Measurements from ENCODE around the gene TMUB2.
"Not testable (repeated sequence)": the region's sequence is repeated elsewhere in the genome, so short reads cannot be mapped to it uniquely, and the experiment has no call there.

TMUB2 gene

DNA sequence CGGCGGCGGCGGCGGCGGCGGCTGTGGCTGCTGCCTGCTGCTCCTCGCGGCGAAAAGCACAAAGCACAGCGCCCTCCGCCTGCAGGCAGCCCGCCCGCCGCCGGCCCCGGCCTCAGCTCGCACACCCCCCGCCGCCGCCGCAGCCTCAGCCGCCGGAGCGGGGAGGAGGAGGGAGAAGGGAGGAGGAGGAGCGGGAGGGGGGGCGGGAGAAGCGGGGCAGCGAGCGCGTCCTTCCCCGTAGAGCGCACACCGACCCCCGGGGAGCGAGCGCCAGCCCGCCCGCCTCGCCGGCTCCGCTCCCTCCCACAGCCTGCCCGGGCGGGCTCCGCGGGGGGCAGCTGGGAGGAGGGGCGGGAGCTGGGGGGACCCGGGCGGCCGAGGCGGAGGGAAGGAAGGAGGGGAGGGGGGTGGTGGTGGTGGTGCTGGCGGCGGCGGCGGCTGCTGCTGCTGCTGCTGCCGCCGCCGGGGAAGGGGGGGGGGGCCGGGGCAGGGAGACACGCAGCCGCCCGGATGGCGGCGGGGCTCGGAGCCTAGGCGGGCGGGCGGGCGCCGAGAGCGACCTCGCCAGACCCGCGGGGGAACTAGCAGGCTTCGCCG, 32.9 kb downstream of the TMUB2 start, which contains the start of gene UBTF:
TSS of gene UBTF (minus strand) at position 60 of the 597 bp plus-strand sequence. CDS start 1,446 bp downstream, outside the sequence.
- peak; percentile 88 for DNase-seq

GRCh38 chr17:44220213-44221083, 33.7 kb downstream of the TMUB2 start:
- peak; percentile 55 for DNase-seq

DNA sequence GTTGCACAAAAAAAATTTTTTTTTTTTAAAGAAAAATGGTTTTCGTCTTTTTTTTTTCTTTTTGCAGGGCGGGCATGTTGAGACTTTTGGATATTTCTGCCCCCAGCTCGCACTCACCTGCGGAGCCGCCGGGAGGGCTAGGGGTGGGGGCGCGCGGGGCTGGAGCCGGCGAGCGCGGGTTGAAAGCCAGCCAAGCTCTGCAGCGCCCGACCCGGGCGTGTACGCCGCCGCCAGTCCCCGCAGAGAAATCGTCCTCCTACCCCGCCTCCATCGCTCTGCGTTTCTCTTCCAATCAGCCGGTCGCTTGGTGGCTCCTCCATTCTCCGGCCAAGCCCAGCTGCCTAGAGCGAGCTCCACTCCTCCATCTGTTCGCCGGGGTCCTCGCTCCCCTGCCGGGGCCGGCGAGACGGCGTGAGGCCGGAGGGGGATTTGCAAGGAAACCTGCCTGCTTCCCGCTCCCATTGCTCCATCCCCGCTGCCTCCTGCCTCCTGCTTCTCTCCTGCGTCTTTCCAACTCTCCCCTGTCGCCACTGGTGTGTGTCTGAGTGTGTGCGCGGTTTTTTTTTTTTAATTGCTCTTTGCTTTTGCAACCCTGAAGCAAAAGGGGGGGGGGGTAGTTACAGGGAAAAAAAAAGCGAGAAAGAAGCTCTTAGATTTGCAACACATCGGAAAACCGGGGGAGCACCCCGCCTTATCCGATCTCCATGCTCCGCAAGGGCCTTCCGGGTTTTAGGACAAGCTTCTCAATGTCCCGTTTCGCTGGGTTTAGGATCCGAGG, 34.5 kb downstream of the TMUB2 start:
- peak; percentile 78 for DNase-seq

DNA sequence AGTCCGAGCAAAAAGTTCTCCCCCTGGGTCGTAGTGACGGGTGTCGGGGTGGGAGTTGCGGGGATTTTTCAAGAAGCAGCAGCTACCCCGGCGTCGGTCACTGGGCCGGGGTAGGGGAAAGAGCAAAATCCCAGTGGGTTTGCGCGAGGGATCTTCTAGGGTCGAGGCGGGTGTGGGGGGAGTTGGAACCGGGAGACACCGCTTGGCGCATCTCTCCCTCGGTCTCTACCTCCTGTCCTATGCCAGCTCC, 35.0 kb downstream of the TMUB2 start:
- no peak for DNase-seq

DNA sequence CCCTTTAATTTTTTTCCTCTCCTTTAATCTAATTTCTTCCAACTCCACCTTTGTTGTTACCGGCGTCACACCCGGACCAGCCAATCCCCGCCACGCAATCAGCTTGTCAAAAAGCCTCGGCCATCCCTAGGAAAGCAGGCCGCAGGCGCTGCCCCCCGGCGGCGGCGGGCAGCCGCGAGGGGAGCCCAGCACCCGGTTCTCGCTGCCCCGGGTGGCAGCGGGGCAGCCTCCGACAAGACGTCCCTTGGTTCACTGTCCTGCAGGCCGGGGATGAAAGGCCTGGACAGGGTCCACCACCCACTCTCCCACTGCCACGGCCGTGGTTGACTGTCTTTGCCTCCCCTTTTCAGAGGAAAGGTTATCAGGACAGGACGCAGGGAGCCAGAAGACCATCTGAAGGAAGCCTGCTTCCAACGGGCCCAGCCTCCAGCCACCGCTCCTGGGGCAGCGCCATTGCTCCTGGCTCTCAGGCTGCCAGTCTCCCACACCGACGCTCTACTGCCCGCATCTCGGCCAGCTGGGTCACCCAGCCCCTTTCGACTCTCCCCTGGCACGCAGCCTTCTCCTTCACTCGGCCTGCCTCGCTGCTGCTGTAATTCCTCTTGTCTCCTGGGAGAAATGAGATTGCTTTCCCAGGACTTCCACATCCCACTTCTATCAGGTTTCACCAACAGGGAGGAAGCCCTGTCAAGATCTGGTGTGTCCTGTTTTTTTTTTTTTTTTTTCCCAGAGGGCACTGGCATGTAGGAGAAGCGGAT, 35.5 kb downstream of the TMUB2 start:
- DNase-seq = peak; percentile 89

- DNase-seq = peak; percentile 20
Observed at GRCh38 chr17:44223541-44224071, 36.8 kb downstream of the TMUB2 start.

GRCh38 chr17:44229090-44229489, 42.3 kb downstream of the TMUB2 start:
- no peak for DNase-seq

DNA sequence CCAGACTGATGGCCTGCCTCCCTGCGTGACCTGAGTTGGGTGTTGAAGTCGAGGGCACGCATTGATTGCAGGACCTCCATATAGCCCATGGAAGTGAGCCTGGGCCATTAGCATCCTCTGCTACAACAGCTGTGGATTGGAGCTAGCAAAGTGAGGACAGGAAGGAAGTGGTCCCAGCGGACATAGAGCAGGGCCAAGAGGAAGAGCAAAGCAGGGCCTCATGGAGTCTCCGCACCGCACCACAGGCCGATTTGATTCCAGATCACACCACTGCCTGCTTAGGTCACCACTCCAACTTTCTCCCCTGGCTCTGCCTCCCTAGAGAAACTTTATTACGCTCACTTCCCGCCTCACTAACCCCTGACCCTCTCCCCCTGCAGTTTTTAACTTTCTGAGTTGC, 43.4 kb downstream of the TMUB2 start:
- DNase-seq = no peak

DNA sequence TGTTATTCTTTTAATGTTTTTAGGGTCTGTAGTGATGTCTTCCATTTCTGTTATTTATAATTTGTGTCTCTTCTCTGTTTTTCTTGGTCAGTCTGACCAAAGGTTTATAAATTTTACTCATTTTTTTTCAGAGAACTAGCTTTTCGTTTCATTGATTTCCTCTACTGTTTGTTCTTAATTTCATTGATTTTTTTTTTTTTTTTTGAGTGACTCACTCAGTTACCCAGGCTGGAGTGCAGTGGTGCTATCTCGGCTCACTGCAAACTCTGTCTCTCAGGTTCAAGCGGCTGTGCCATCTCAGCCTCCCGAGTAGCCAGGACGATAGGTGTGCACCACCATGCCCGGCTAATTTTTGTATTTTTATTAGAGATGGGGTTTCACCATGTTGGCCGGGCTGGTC, 45.3 kb downstream of the TMUB2 start:
- no peak for DNase-seq

- DNase-seq = no peak
Observed at GRCh38 chr17:44233582-44233981, 46.8 kb downstream of the TMUB2 start.

DNA sequence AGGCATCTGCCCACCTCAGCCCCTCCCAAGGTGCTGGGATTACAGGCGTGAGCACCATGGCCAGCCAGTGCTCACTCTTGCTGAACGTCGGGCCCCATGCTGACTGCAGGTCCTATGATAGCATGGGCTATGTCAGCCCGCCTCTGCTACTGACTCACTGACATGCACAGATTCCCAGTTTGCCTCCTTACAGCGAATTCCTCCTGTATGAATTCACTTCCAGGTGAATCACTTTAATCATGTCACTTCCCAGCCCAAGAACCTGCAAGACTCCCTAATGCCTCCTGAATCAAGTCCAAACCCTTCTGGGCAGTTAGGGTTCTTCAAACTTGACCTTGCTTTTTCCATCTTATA, 48.8 kb downstream of the TMUB2 start:
- DNase-seq = no peak

DNA sequence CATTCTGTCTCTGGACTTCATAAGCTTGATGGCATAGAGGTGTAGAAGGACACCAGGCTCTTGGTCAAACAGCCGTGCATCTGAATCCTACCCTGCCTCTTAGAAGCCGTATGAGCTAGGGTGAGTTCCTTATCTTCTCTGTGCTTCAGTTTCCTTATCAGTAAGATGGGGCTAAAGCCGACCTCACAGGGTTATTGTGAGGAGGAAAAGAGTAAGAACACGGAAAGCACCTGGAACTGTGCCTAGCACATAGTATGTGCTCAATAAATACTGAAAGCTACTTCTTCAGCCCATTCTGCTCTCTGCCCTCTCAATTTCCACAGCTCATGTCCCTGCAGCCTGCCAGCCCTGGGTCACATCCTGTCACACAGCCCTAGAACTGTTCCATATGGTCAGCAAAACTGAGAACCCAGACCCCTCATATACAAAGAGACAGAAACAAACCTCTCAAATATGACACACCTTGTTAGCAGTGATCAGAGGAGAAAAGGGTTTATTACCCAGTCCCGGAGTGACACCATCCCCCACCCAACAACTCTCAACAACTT, 49.7 kb downstream of the TMUB2 start:
- DNase-seq = no peak

DNA sequence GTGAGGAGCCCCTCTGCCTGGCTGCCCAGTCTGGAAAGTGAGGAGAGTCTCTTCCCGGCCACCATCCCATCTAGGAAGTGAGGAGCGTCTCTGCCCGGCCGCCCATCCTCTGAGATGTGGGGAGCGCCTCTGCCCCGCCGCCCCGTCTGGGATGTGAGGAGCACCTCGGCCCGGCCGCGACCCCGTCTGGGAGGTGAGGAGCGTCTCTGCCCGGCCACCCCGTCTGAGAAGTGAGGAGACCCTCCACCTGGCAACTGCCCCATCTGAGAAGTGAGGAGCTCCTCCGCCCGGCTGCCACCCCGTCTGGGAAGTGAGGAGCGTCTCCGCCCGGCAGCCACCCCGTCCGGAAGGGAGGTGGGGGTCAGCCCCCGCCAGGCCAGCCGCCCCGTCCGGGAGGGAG, 51.1 kb downstream of the TMUB2 start:
- DNase-seq = not testable (repeated sequence)

- DNase-seq = no peak
Observed at GRCh38 chr17:44241106-44241624, 54.4 kb downstream of the TMUB2 start.
